Thyroid gland (tissue), 4 donors: Measurements from ENCODE around the gene PPP2R5C. TPM values are rescaled to one million over a fixed set of nuclear protein-coding genes. Genes with fewer than 3 reads are reported as not detected.

Source experiments
- DNase-seq, 2 donors: peaks; one replicate each; pipeline ENCODE4 v3.0.0-alpha.2; 2019
- H3K27ac ChIP-seq, 3 donors: fragments of 200-600 bp; sonication (generic); 1 replicate in 2 of 3; 2 replicates in 1 of 3; pipeline ENCODE4 v1.5.1; 2016 to 2019; ENCODE audit warnings: mild to moderate bottlenecking in 1 of 3, moderate library complexity in 1 of 3
- H3K27me3 ChIP-seq: fragments of 200-600 bp; sonication (generic); one replicate; pipeline ENCODE4 v1.5.1; 2019
- H3K36me3 ChIP-seq, 2 donors: fragments of 200-600 bp; sonication (generic); one replicate each; pipeline ENCODE4 v1.5.1; 2016 to 2019
- H3K4me1 ChIP-seq, 2 donors: fragments of 200-600 bp; sonication (generic); one replicate each; pipeline ENCODE4 v1.5.1; 2017 to 2019
- H3K4me3 ChIP-seq, 3 donors: fragments of 200-600 bp; sonication (generic); replicated peaks in 1 of 3; 1 replicate in 2 of 3; 2 replicates in 1 of 3; pipeline ENCODE4 v1.5.1; 2016; ENCODE audit warnings: mild to moderate bottlenecking in 1 of 3
- H3K9me3 ChIP-seq: fragments of 200-600 bp; sonication (generic); one replicate; pipeline ENCODE4 v1.5.1; 2017
- POLR2A ChIP-seq, 2 donors: fragments of 450-650 bp; IDR thresholded peaks; one replicate each; pipeline ENCODE4 v1.6.1; 2017; ENCODE audit warnings: antibody characterized with exemption in 2 of 2, mild to moderate bottlenecking in 2 of 2, moderate library complexity in 1 of 2
- WGBS, 2 donors: methylation state at CpG; one replicate each; pipeline ENCODE4 v1.1.5; 2017; 5-methylcytosine and 5-hydroxymethylcytosine counted together
- intact Hi-C: fragments of 100-400 bp; cut with DNase I; formaldehyde crosslinking; loops from one replicate; pipeline ENCODE4 v1.15.1; 2023
- total RNA-seq, 4 donors: library from RNA; depleted of rRNA; stranded (reverse); fragments of >200 nt; gene quantifications; one replicate each; pipeline ENCODE4 v1.2.3, GENCODE V29; 2016
- TF ChIP-seq, protein P1 (sequence below), 6 experiments: fragments of 200-600 bp in 3 of 6; fragments of 450-650 bp in 3 of 6; sonication (generic) in 3 of 6; IDR thresholded peaks; one replicate each; pipeline ENCODE4 v1.5.1; 2016 to 2019; ENCODE audit warnings: antibody characterized with exemption in 6 of 6, mild to moderate bottlenecking in 2 of 6, inconsistent platforms in 1 of 6, moderate library complexity in 1 of 6

Gene PPP2R5C
- total RNA-seq, 4 donors from 2014 or later, result 105 to 209 (median 141) TPM

DNA sequence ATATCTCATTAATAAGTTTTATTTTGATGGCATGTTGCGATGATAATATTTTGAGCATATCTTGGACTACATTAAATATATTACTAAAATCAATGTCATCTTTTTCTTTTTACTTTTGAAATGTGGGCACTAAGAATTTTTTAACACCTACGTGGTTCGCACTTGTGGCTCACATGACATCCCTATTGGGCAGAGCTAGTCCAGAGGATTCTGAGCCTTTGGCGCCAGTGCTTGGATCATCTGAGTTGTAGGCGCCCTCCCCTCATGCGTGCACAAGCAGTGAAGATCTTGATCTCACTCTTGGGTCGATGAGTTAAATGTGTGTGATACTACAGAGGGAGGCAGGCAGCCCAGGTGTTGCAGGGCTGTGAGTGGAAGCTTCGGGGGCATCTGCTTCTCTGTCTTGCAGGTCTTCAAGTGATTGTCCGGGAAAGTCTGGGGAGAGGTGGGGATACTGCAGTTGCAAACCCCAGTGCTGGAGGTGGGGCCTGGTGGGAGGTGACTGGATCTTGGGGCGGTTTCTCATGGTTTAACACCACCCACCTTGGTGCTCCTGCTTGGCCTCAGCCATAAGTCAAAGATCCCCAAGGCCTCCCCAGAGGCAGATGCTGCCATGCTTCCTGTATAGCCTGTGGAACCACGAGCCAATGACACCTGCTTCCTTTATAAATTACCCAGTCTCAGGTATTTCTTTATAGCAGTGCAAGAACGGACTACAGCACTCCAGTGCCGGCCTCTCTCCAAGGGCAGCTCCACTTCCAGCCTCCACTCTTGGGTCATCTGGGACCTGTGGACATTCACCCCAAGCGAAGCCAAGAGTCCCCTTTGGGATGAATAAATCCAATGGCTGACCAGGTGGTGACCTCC, 46.1 kb upstream of the PPP2R5C start:
- no peaks in the 10 kb centered on the region for H3K9me3 ChIP-seq
- intact Hi-C loops, result no loop called here
- no peak overlapping the region for H3K27ac ChIP-seq
- no peak overlapping the region for H3K4me3 ChIP-seq
- H3K27me3 ChIP-seq, result no peaks in the 10 kb centered on the region
- TF ChIP-seq POLR2A (IDR thresholded peaks at IDR 0.05), result no peak
- TF ChIP-seq, protein P1, sequence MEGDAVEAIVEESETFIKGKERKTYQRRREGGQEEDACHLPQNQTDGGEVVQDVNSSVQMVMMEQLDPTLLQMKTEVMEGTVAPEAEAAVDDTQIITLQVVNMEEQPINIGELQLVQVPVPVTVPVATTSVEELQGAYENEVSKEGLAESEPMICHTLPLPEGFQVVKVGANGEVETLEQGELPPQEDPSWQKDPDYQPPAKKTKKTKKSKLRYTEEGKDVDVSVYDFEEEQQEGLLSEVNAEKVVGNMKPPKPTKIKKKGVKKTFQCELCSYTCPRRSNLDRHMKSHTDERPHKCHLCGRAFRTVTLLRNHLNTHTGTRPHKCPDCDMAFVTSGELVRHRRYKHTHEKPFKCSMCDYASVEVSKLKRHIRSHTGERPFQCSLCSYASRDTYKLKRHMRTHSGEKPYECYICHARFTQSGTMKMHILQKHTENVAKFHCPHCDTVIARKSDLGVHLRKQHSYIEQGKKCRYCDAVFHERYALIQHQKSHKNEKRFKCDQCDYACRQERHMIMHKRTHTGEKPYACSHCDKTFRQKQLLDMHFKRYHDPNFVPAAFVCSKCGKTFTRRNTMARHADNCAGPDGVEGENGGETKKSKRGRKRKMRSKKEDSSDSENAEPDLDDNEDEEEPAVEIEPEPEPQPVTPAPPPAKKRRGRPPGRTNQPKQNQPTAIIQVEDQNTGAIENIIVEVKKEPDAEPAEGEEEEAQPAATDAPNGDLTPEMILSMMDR (IDR thresholded peaks at IDR 0.05), result no peak
- H3K36me3 ChIP-seq, result no peaks in the 10 kb centered on the region
- H3K4me1 ChIP-seq, result peaks cover 0 to 6% of the 10 kb centered on the region in 2 donors
- no peak for DNase-seq
- 93% methylated on average over 14 of the region's 14 CpGs for WGBS, 2 donors

DNA sequence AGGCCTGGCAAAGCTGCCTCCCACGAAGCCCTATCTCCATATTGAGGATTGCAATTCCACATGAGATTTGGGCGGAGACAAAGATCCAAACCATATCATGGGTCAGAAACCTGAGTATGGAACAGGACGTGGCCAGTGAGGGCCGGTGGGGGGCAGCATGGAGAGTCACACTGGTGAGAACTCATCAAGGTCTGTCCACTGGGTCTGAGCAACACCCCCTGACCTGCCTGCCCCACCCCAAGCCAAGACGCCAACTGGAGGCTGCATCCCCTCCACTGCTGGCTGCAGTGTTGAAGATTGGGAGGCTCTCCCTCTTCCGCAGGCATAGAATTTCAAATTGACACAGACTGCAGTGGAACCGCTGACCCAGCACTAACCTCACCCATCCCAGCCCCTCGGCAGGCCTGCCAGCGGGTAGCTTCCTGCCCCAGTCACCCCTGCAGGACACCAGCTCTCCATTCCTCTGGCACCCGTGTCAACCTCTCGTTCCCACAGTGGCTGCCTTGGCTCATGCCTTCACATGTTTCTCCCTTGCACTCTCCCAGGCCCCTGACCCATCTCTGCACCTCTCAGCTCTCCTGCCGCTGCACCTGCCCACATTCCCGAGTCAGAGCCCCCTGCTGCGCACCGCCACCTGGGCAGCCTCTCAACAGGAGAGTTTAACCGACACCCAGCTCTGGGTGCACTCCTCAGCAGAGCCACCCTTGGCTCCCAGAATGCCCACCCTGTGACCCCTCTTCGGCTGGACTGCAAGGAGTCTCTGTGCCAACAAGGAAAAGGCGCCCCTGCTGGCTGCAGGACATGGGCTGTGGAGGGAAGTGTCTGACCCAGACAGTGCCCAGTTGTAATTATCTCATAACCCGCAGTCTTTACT, 45.2 kb upstream of the PPP2R5C start:
- WGBS, 2 donors, result 92 to 95% methylated on average over 16 to 19 of the region's 19 CpGs

DNA sequence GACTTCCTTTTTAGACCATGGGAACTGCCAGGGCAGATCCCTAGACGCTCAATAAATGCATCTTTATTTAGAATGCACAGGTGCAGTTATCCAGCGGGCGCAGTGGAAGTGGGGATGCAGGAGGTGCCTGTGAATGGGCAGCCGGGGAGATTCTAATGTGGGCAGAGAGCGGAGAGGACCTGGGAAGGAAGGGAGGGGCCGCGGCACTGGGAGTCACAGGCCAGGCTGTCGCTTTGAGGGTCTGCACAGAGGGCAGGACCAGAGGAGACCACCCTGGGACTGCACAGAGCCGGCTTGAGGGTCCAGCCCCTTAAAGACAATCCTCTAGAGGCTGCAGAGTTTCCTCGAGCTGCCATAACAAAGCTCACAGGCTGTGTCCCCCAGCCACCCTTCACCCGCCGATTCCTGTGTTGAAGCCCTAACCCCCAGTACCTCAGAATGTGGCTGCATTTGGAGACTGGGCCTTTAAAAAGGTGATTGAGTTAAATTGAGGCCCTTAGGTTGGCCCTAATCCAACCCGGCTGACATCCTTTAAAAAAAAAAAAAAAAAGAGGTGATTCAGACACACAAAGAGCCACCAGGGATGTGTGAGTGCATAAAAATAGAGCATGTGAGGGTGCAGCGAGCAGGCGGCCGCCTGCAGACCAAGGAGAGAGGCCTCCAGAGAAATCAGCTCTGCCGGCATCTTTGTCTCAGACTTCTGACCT, 44.4 kb upstream of the PPP2R5C start:
- Histone ChIP-seq H3K36me3 (no peaks in the 10 kb centered on the region), H3K27ac (no peak overlapping the region), H3K27me3 (no peaks in the 10 kb centered on the region), H3K4me1 (no peaks in the 10 kb centered on the region), H3K4me3 (no peak overlapping the region), H3K9me3 (no peaks in the 10 kb centered on the region)
- intact Hi-C loops, result no loop called here
- 87 to 88% methylated on average over 15 to 17 of the region's 17 CpGs for WGBS, 2 donors
- no peak for TF ChIP-seq POLR2A (IDR thresholded peaks at IDR 0.05)
- TF ChIP-seq, protein P1 (IDR thresholded peaks at IDR 0.05), result no peak
- no peak for DNase-seq

More for the DNA sequence above, 45.2 kb upstream of the PPP2R5C start:
- Histone ChIP-seq H3K4me1 (peaks cover 0 to under 1% of the 10 kb centered on the region in 2 donors), H3K36me3 (no peaks in the 10 kb centered on the region), H3K9me3 (no peaks in the 10 kb centered on the region), H3K27ac (no peak overlapping the region), H3K27me3 (no peaks in the 10 kb centered on the region), H3K4me3 (no peak overlapping the region)
- DNase-seq, result no peak
- TF ChIP-seq, protein P1 (IDR thresholded peaks at IDR 0.05), result no peak
- TF ChIP-seq POLR2A (IDR thresholded peaks at IDR 0.05), result no peak
- intact Hi-C loops, result no loop called here

DNA sequence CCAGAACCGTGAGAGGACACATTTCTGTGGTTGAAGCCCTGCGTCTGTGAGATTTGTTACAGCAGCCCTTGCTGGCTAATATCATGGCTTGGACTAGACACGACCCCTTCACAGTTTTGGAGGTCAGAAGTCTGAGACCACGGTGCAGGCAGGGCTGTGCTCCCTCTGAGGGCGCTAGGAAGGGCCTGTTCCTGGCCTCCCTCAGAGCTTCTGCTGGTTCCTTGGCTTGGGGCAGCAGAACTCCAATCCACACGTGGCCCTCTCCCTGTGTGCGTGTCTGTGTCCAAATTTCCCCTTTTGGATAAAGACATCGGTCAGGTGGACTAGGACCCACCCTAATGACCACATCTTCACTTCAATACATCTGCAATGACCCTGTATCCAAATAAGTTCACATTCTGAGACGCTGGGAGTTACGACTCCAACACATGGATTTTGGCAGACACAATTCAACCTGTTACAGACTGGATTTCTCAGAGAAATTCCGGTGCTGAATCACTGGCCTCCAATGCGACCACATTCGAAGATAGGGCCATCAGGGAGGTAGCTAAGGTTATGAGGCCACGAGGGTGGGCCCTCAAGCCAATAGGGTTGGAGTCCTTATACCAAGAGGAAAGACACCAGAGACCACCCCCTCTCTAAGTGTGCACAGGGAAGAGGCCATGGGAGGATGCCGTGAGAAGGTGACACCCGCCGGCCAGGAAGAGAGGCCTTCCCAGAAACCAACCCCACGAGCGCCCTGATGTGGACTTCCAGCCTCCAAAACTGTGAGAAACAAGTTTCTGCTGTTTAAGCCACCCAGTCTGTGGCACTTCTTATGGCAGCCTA, 43.6 kb upstream of the PPP2R5C start:
- intact Hi-C loops, result no loop called here

More for the DNA sequence above, 43.6 kb upstream of the PPP2R5C start:
- Histone ChIP-seq H3K27ac (no peak overlapping the region), H3K36me3 (no peaks in the 10 kb centered on the region), H3K4me1 (no peaks in the 10 kb centered on the region), H3K9me3 (no peaks in the 10 kb centered on the region), H3K4me3 (no peak overlapping the region), H3K27me3 (no peaks in the 10 kb centered on the region)
- WGBS, 2 donors, result 93 to 94% methylated on average over 19 of the region's 19 CpGs
- TF ChIP-seq POLR2A (IDR thresholded peaks at IDR 0.05), result no peak
- TF ChIP-seq, protein P1 (IDR thresholded peaks at IDR 0.05), result no peak
- no peak for DNase-seq
